OCI-M1 (cell line): ENCODE results near the gene VWA1.
"Not testable (repeated sequence)": the region's sequence is repeated elsewhere in the genome, so short reads cannot be mapped to it uniquely, and the experiment has no call there.

Experiments
- DNase-seq: peaks from one replicate; lab custom pipeline; 2025; lab: John Stamatoyannopoulos, UW

VWA1 gene

DNA sequence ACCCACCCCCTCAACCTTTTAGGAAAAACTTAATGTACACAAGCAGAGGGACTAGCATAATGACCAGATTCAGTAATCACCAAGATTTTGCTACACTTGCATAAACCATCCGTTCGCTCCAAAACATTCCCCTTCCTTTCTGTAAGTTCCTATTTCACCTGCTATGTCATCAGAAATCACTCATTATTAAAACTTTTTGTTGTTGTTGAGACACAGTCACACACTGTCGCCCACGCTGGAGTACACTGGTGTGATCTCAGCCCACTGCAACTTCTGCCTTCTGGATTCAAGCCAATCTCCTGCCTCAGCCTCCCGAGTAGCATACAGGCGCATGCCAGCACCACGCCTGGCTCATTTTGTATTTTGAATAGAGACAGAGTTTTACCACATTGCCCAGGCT, 31.8 kb upstream of the VWA1 start:
- DNase-seq, result no peak

- DNase-seq, result no peak
Observed at GRCh38 chr1:1406101-1406820, 29.2 kb upstream of the VWA1 start.

DNA sequence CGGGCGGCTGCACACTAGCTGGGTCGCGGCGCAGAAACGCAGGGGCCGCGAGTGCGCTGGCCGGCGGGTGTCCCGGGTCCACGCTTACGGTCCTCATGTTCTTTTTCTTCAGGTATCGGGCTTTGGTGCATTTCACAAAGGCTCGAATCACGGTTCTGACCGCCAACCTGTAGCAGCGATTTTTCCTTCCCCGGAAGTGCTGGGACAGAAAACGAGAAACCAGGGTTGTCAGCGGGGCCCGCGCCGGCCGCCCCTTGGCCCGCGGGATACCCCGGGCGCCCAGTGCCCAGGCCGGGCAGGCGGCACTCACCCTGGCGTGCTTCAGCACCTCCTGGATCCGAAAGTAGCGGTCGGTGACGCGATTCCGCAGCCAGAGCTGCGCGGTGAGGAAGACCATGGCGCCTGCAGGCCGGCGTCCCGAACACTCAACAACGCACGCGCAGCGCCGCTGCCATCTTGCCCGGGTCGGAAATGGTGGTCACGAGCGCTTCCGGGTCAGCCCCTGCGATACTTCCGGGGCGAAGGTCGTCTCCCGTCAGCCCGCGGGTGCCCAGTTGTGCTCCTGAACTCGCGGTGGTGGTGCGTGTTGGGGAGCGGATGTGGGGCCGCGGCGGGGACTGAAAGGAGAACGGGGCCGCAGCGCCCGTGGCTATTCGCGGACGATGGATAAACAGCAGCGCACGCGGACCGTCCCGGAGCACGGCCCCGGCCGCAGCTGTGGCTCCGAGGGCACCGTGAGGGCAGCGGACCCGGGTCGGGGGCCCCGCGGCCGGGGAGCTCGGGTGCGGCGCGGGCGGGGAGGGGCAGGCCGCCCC, 28.5 kb upstream of the VWA1 start, which contains the start of gene MRPL20:
TSS of gene MRPL20 (minus strand) at position 473 of the 815 bp plus-strand sequence. CDS start at position 397, 76 bp downstream.
- peak; percentile 94 for DNase-seq

DNA sequence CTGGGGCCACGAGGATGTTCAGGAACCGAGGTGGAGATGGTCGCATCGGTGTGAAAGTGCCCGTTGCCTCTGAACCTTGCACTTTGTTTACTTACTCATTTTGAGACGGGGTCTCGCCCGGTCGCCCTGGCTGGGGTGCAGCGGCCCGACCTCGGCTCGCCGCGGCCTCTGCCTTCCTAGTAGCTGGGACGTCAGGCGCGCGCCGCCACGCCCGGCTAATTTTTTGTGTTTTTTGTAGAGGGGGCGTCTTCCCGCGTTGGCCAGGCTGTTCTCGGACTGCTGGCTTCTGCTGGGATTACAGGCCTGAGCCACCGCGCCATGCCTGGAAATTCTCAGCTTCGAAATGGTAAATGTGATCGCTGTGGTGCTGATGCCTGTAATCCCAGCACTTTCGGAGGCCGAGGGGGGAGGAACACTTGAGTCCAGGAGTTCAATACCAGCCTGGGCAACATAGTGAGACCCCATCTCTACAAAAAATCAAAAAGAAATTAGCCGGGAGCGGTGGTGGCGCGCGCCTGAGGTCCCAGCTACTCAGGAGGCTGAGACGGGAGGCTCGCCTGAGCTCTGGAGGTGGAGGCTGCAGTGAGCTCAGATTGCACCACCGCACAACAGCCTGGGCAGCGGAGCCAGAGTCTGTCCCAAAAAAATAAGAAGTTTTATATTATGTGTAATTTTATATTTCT, 27.7 kb upstream of the VWA1 start:
- DNase-seq, result peak; percentile 27

- not testable (repeated sequence) for DNase-seq
Observed at GRCh38 chr1:1410238-1410637, 25.3 kb upstream of the VWA1 start.

GRCh38 chr1:1411626-1412025, 23.9 kb upstream of the VWA1 start:
- DNase-seq, result no peak

DNA sequence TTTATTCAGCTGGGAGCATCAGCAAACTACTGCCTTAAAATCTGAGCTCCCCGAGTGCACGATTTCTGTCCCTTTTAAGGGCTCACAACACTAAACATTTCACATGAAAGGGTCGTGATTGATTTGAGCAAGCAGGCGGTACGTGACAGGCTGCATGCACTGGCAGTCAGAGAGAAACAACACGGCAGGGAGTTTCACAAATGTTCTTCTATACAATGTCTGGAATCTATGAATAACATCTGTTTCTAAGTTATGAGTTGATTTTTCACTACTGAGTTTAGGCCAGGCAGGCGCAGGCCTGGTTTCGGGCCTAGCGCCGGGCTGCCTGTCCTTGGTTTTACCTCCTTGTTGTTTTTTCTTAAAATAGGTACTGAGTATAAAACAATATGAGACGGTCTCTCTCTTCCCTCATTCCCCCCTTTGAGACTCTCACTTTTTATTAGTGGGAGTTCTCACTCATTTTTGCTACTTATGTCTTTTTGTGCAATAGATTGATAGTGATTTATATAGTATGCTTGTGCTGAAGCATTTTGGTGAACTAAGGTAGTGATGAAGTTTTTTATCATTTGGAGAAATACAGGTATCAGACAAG, 23.1 kb upstream of the VWA1 start:
- DNase-seq, result not testable (repeated sequence)

DNA sequence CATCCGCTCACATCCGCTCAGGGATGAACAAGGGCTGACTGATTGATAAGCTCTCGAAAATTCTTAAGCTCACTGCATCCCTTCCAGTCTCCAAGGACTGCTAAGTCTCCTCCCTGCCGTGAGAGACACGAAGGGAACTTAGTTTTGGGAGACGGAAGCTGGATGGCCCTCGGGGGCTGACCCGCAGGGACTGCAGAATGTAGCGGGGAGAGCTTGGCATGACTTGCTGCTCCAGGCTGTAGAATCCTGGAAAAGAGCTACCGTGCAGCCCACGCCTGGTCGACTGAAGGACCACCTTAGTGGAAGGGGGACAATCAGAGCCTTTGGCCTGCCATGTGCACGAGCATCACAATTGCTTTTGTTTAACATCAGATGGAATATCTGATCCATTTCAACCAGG, 19.7 kb upstream of the VWA1 start:
- no peak for DNase-seq

DNA sequence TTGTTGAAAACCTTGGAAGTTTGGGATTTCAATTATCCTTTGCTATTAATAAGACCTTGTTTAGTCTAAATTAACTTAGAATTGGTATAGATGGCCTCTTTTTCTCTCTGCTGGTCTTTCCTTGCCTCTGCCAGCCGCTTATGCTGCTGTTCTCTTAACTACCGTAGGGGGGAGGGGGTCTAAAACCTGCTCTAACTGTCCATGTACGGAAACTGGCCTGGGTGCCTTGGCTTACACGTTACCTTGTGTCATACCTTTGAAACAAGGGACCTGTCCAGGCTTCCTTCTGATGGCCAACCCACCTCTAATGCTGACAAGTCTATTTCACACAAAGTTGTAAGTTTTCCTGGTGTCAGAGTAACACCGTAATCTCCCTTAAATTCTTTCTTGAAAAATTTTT, 18.1 kb upstream of the VWA1 start:
- DNase-seq, result peak; percentile 43

DNA sequence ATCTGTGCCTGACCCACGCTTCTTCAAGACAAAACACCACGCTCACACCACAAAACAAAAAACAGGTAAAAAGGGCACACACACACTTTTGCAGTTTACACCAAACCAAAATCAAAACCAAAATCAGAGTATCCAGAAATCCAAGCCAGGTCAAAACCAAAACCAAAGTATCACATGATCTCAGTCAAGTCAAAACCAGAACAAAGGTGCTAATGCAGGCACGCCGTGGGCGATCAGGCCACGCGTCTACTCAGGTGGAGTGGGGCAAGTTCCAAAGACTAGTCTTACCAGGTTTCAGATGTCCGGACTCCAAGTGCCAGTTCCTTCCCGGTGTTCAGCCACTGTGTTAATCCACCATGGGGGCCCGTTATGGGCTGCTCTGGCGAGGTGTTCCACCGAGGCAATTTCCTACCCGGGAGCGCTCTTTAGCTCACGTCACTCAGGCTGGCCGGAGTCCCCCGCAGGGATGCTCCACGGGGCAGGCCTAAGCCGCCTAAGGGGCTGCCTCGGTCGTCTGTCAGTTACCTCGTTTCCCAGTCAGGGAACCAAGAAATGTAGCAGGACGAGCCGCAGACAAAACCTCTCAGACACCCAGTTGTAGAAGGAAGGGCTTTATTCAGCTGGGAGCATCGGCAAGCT, 17.5 kb upstream of the VWA1 start:
- not testable (repeated sequence) for DNase-seq

GRCh38 chr1:1418464-1419362, 16.8 kb upstream of the VWA1 start:
- DNase-seq, result no peak

GRCh38 chr1:1419363-1419812, 16.1 kb upstream of the VWA1 start:
- no peak for DNase-seq

DNA sequence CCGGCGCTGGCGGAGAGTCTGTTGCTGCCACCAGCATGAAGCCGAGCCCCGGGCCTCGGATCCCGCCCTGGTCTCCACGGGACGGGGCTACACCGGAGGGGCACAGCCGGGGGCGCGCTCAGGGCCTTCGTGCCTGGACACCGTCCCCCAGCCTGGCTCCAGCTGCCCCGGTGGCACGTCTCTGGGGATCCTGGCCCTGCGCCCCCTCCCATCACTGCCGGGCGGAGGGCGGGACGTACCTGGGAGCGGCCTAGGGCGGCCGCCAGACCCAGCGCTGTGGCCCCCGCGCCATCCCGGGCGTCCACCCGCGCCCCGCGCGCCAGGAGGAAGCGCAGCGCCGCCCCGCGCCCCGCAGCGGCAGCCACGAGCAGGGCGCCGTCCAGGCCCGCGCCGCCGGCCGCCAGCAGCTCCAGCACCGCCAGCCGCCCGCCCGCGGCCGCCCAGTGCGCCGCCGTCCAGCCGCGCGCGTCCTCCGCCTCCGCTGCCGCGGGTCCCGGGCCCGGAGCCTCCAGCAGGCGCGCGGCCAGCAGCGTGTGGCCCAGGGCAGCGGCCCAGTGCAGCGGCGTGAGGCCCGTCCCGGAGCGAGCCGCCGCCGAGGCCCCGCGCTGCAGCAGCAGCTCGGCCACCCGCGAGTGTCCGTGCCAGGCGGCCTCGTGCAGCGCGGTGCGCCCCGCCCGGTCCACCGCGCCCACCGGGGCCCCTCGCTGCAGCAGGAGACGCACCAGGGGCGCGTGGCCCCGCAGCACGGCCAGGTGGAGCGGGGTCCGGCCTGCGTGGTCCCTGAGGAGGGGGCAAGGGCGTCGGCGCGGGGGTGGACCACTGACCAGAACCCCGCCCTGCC, 15.5 kb upstream of the VWA1 start:
- DNase-seq, result no peak

GRCh38 chr1:1420654-1421141, 14.8 kb upstream of the VWA1 start:
- DNase-seq, result no peak

- DNase-seq, result no peak
Observed at GRCh38 chr1:1421147-1421906, 14.2 kb upstream of the VWA1 start, which contains the start of gene ANKRD65. Gene ANKRD65 (minus strand): TSS chr1:1421276. CDS start chr1:1421005, 271 bp downstream.

DNA sequence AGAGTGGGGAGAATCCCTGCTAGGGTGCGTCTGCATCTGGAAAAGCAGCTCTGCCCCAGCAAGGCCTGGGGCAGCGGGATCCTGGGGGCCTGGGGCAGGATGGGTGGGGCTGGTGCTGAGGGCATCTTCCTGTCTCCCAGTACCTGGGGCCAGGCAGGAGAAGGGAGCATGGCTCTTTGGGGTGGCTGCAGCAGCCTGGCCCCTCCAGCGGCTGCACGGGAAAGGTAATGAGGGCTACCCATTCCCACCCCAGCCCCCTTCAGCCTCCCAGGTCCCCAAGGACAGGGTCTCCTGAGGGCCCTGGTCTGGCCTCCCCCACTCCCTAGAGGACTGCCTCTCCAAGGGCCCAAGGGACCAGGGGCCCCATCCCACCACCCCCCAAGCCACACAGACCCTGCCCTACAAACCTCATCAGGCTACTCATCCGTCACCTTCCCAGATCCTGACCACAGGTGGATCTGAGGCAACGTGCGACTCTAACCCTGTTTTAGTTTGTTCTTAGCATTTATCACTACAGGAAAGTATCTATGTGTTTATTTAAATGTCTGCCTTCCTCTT, 13.5 kb upstream of the VWA1 start:
- no peak for DNase-seq

GRCh38 chr1:1422465-1423244, 12.8 kb upstream of the VWA1 start:
- peak; percentile 69 for DNase-seq

GRCh38 chr1:1423245-1423597, 12.3 kb upstream of the VWA1 start:
- no peak for DNase-seq
